ENCODE results near the gene RNF212.

GRCh38 chr4:1043651-1044468 is 69.5 kb downstream of the RNF212 start:
- TF ChIP-seq CTCF (conservative IDR thresholded peaks at IDR 0.05; ENCODE audit: low read depth, low read length) (no peak), EZH2 (IDR thresholded peaks at IDR 0.05; ENCODE audit: borderline replicate concordance, low read depth, low read length, poor library complexity, severe bottlenecking) (no peak)
